Bone marrow (tissue), 2 donors: ENCODE results near the gene MAPK8IP1.
A peak's percentile ranks its signal among the peaks of the same experiment; 100 is the strongest.

Experiments
- DNase-seq, 2 donors: peaks; one replicate each; lab custom pipeline; 2025; lab: John Stamatoyannopoulos, UW

MAPK8IP1 gene

DNA sequence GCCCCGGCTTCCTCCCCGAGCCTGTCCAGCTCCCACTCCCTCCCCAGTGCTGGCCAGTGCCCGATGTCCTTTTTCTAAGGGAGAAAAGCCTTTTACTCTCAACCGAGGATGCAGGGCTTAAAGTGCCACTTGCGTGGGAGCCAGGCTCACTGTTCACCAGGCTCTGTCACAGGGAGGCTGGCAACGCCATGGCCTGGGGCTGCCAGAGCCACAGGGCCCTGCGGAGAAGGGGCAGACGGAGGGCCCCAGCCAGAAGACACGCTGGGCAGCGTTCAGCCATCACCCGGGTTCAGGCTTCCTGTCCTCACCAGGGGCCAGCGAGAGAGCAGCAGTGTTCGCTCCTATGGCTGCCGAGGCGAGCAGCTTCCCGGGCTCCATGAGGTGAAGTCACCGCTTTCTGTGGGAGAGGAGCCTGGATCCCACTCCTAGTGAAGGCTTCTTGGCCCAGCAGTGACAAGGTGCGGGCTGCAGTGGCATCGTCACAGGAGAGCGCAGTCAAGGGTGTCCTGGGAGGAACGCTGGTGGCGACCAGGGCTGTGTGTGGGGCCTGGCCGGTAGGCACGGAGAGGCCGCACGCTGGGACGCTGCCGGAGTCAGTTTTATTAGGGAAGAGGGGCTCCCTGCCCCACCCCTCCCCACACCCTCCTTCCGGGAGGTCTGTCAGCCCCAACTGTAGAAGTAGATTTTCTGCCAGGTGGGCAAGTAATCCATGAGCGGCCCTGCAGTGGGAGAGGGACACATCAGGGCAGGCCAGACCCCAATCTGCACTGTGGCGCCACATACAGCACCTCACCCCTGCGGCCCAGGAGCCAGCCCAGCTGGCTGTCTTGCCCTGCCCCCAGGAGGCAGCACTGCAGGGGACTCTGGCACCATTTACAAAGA, 24.4 kb downstream of the MAPK8IP1 start:
- DNase-seq = no peak

DNA sequence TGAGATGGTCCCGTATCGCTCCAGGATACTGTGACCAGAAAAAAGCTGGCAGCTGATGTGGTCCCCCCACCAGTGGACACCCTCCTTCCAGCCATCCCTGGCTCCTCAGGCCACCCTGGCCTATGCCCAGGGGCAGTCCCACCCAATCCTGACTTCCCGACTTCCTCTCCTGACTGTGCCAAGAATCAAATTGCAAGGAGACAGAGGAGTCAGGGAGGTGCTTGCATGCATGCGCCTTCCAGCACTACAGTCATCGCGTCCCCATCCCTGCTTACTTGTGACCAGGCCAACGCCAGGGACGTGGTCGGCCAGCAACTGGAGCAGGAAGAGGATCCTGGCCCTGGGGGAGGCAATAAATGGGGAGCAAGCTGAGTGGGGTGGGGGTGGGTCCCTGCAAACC, 25.2 kb downstream of the MAPK8IP1 start:
- DNase-seq = no peak

DNA sequence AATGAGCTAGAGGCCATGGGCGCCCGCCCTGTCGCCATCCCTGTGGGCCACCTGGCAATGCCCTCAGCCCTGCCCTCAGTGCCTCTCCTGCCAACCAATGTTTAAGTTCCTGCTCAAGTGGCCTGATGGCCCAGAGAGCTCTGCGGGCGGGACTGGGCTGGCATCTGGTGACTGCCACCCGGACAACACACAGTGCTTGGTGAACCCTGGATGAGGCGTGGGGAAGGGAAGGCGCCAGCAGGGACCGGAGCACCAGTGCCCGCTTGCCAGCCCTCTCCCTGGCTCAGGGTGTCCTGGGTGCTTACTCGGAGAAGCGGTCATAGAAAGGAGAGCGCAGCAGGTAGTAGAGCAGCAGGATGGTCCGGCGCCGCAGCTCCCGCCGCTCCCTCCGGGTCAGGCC, 28.1 kb downstream of the MAPK8IP1 start:
- DNase-seq = no peak

DNA sequence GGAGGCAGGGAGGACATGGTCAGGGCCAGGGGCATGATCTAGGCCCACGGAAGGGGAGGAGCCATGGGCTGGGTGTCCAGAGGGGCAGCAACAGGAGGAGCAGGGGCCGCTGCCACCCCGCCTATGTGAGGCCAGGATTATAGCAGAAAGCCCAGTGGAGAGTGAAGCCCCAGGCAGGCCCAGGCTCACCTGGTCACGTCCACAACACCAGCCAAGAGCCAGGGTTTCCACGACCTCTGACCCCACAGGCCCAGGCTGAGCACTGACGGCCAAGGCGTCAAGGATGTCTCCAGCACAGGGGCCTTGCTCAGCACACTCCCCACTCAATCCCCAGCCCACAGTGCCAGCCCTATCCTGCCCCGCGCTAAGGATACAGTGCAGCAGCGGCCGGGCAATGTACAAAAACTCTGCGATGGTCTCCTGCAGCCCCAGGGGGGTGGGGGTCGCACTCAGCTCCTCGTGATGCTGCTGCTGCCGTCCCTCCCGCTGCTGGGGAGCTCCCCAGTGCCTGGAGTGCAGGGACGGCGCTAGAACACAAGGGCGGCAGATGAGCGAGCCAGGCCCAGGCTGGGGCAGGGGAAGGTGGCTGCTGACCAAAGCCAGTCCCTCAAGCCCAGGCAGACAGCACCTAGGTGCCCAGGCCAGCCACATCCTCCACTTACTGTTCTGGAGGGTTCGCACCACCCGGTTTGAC, 28.6 kb downstream of the MAPK8IP1 start:
- DNase-seq = no peak

DNA sequence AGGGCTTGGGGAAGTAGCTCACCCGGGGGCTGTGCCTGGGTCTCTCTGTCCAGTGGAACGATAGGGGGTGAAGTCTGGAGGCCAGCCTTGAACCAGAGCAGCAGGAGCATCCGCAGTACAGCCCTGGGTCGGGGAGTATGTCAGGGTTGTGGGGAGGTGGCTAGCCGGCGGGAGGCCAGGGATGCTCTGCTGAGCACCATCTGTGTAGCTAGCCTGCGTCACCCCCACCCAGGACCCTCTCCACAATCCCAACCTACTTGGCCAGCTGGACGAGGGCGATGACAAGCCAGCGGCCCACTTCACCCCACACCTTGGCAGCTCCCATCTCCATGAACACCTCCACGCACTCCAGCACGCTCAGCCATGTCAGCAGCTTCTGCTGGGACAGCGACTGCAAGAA, 30.0 kb downstream of the MAPK8IP1 start:
- no peak for DNase-seq

DNA sequence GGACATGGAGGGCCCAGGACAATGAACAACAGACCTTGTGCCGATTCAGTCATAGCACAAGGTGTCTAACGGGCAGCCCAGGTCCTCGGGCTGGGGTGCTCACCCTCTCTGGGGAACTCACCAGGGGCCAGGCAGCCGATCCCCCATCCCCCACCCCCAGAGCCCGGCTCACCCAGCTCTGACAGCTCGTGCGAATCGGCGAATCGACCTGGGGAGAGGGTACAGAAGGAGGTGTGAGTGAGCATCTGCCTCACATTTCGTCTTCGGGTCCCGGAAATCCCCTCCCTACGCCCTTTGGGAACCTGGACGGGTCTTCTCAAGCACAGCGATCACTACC, 31.8 kb downstream of the MAPK8IP1 start:
- no peak for DNase-seq

DNA sequence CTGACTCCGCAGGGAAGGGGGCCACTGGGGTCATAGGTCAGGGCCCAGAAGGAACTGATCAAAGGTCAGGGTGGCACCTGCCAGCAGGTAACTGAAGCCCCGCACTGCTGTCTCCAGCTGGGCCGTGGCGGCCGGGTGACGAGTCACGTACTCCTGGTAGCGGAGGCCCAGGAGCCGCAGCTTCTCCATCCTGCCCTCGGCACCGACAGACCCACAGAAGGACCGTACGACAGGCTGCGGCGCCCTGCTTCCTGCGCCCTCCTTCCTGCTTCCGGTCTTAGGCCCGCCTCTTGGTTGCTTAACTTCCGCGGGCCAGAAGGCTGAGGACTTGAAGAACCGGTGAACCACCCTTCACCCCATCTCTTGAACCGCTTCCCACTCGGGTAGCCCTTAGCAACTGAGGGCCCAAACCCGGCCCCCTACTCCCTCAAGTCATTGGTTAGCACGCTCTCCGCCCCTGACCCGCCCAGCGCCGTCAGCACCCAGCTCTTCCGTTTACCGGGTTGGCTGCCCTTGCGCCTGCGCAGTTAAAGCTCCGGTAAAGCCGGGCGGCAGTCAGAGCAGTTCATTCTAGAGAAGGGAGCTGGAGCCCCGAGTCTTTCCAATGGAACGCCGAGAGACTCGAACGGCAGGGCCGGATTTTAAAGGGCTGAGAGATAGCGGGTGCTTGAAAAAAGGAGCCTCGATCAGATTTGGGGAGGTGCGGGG, 32.3 kb downstream of the MAPK8IP1 start, which contains the start of gene PEX16:
Gene PEX16, minus strand, starts transcription at position 255 of the 708 bp plus-strand sequence. Its CDS starts 66 bp downstream, at position 189.
- DNase-seq = peak; percentile 78 to 99

DNA sequence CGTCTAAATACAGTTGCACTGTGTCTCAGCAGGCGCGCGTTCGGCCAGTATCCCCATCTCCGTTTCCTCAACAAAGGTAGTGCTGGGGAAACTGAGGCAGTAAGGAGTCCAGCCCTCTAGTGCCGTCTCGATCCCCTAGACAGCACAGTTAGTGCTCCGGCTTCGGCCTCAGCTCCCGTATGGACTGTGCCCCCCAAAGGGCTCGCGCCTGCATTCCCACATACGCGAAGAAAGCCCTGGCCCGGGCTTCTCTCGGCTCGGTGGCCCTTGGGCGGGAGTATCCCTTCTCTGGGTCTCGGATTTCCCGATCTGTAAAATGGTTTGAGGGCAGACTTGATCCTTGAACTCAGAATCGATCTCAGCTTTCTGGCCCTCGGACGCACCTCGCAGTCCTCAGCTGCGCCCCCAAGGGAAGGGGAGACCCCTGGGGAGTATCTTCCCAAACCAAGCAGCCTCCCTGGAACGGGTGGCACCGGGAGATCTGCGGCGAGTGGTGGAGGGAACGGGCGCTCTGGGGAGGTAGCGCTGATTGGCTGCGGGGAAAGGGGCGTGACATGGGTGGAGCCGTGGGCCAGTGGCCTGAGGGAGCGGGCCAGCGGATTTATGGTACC, 33.0 kb downstream of the MAPK8IP1 start:
- DNase-seq = peak; percentile 34 to 58

DNA sequence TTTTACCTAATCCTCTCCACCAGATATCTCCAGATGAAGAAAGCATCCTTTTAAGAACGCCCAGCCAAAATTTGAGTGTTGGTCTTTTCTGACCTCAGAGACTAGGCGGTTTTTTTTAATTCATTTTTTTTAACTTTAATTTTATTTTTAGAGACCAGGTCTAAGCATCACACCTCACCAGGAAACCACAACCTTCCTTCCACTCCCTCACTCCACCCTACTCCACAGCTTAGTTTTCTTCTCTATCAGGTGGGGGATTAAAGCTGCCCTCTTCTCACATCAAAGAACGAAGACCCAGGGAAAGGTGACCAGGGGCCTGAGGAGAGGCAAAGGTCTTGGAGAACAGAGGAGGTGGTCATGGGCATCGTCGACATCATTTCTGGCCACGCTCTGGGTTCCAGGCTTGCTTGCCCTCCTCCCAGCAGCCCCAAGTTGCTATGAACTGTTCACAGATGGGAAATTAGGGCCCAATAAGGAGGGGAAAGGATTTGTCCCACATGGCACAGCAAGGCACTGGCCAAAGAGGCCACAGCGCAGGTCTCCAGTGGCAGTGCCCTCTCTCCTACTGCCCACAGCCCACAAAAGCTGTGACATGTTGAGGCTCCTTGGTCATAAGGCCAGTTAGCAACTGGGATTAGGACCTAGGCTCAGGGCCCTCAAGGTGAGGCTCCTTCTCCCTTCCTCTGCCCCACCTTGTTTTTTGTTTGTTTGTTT, 33.7 kb downstream of the MAPK8IP1 start:
- no peak for DNase-seq

DNA sequence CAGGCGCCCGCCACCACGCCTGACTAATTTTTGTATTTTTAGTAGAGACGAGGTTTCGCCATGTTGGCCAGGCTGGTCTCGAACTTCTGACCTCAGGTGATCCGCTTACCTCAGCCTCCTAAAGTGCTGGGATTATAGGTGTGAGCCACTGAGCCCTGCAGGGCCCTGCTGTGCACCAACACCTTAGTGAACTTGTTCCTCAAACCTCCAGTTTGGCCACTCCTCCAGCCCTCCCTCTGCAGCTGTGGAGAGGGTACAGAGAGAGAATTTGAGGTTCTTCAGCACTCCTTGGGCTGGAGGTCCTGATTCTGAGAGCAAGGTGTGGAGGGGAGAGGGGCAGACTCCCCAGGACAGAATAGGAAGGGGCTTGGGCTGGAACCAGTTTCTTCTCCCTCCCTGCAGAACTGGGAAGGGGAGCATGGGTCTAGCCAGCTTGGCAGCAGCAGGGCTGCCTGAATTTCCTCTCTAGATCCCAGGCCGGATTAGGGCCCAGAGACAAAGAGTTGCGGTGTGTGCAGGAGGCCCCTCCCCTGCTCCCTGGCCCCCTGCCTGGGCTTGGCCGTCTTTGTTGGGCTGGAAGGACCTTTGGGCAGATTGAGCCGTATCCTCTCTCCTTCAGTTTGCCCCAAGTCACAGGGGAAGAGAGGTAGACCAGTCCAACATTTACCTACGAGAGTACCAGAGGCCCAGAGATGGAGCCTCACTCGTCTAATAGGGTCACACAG, 34.5 kb downstream of the MAPK8IP1 start:
- no peak for DNase-seq

DNA sequence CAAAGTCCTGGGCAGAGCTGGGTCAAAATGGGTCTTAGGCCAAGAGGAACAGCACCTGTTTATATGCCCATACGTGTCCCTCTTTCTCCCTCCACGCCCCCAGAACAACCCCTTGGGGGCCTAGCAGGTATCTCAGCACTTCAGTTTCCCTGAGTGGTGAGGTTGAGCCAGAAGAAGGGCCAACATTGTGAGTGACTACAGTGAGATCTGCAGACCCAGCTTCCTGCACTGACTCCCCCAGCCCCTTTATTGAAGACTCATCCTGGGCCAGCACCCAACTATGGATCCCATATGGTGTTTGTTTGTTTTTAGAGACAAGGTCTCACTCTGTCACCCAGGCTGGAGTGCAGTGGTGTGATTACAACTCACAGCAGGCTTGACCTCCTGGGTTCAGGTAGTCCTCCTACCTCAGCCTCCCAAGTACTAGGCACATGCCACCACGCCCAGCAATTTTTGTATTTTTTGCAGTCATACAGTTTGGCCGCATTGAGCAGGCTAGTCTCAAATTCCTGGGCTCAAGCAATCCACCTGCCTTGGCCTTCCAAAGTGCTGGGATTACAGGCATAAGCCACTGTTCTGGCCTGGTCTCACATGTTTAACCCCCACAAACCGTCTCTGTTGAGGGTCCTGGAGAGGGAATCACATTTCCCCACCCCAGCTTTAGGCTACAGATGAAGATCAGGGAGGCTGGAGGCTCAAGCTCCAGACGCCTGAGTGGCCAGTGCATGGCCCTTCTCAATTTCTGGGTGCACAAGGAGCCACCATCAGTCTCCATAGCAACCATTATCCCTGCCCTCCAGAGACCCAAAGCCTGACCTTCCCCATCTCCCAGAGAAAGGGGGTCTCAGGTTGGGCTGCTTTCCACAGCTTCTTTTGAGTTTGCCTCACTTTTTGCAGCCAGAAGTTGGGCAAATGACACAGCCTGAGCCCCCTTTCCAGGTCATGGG, 35.4 kb downstream of the MAPK8IP1 start:
- DNase-seq = no peak

DNA sequence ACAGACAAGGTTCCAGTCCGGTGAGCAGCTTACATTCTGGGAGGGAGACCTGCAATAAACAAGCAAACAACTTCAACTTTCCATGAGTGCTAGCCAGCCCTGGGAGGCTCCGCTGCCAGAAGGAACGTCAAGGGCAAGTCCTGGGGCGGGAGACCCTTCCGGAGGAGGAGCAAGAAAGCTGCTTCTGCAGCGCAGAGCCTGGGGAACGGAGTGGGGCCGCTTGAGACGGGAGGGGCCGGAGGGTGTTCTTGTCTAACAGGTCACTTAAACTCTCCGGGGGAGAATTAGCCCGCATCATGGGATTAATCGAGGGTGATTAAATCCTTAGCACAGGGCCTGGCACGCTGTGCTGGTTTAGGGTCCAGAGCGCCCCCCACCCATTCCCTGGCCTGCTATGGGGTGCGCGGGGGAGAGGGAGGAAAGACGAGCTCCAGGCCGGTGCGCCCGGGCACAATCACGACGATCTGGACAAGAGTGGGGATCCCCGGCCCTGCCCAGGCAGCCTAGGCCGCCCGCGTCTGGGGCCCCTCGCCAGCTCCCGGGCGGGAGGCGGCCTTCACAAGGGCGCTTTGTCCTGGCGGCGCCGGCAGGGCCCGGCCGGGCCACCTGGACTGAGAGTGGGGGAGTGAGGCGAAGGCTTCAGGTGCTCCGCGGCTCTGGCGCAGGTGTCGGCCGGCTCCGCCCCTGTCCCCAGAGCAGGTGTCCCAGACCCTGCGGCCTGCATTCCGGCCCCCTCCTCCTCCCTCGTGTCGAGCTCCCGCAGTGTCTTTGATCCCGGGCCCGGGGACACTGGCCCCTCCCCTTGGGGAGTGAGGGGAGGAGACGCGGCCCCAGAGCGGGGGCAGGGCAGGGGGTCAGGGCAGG, 36.3 kb downstream of the MAPK8IP1 start:
- DNase-seq = no peak

DNA sequence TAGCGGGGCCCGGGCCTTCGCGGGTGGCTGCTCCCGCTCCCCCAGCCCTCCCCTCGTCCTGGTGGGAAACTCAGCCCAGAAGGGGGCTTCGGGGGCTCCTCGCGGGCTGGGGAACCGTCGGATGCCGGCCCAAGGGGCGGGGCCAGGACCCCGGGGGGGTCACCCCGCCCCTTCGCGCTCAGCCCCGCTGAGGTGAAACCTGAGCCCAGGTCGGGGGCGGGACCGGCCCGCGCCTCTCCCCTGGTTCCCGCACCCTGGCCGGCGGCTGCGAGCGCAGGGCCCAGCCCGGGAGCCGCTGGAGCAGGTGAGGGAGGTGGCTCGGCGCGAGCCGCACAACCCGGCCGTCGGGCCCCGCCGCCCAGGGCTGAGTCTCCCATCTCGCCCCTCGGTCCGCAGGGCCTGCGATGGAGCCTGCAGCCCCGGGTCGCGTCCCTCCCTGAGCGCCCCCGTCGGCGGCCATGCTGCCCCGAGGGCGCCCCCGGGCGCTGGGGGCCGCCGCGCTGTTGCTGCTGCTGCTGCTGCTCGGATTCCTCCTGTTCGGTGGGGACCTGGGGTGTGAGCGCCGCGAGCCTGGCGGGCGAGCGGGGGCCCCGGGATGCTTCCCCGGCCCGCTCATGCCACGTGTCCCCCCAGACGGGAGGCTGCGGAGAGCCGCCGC, 37.1 kb downstream of the MAPK8IP1 start, which contains the start of gene LARGE2:
Gene LARGE2, plus strand, starts transcription at position 232 of the 658 bp plus-strand sequence. Its CDS starts 227 bp downstream, at position 459.
- no peak for DNase-seq

DNA sequence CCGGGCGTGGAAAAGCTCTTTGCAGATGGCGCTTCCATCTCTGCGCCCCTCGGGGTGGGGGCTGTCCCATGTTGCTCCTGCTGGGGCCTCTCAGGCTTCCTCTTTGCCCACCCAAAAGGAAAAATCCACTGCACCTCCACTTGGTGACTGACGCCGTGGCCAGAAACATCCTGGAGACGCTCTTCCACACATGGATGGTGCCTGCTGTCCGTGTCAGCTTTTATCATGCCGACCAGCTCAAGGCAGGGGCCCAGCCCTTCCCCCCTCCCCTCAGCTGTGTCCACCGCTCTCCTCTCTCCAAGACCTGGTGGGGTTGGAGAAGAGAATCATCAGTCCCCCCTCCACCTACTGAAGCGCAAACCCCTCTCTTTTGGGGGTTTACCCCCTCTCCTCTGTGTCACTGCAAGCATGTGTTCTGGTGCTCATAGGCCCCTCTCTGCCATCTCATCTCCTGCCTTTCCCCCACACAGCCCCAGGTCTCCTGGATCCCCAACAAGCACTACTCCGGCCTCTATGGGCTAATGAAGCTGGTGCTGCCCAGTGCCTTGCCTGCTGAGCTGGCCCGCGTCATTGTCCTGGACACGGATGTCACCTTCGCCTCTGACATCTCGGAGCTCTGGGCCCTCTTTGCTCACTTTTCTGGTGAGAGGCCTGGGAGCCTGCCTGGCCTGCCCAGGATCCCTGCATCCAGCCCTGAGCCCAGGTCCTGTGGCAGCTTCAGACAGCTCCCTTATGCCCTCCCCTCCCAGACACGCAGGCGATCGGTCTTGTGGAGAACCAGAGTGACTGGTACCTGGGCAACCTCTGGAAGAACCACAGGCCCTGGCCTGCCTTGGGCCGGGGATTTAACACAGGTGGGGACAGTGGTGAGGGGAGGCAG, 38.8 kb downstream of the MAPK8IP1 start:
- no peak for DNase-seq

DNA sequence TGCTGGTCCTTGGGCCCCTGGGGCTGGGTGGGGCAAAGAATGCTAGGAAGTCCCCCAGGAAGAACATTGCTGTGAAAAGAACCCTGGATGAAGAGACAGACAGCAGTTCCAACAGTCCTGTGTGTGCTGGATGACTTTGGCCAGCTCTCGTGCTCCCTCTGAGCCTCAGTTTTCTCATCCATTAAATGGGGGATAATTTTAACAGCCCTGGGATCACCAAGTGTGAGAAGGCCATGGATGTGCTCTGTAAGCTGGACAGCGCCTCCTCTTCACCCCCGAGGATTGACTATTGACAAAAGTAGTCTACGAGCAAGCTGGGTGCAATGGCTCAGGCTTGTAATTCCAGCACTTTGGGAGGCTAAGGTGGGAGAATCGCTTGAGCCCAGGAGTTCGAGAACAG, 39.5 kb downstream of the MAPK8IP1 start:
- no peak for DNase-seq

DNA sequence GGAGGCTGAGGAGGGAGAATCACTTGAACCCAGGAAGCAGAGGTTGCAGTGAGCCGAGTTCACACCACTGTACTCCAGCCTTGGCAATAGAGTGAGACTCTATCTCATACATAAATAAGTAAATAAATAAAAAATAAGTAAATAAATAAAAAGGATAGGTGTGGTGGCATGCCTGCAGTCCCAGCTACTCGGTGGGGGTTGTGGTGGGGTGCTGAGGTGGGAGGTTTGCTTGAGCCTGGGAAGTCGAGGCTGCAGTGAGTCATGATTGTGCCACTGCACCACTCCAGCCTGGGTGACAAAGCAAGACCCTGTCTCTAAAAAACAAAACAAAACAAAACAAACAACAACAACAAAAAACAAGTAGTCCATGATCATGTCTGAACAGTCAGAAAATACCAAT, 40.1 kb downstream of the MAPK8IP1 start:
- DNase-seq = no peak

DNA sequence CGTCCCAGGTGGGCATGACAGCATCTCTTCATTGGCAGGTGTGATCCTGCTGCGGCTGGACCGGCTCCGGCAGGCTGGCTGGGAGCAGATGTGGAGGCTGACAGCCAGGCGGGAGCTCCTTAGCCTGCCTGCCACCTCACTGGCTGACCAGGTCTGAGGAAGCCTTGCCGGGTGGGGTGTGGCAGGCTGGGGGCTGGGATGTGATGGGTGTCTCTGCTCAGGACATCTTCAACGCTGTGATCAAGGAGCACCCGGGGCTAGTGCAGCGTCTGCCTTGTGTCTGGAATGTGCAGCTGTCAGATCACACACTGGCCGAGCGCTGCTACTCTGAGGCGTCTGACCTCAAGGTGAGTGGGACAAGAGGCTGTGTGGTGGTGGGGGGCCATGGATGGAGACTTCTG, 40.5 kb downstream of the MAPK8IP1 start:
- DNase-seq = no peak
